Measurements from ENCODE around the gene PLA2G12A. TPM values are rescaled to one million over a fixed set of nuclear protein-coding genes. Genes with fewer than 3 reads are reported as not detected.

The PLA2G12A gene
- total and polyA plus RNA-seq, 2 donors (not counting 1 experiment from before 2014, with no cell fraction given): 15.9 to 18.0 TPM

- Histone ChIP-seq H3K4me2 (ENCODE audit: extremely low read depth, insufficient read depth, low read length) (no peak overlapping the region), H3K79me2 (ENCODE audit: control insufficient read depth, insufficient read depth, low read length) (no peaks in the 10 kb centered on the region), H3K4me1 (ENCODE audit: control insufficient read depth, extremely low read depth, insufficient read depth, low read length) (no peaks in the 10 kb centered on the region), H3K27ac (ENCODE audit: insufficient read depth, low read length) (no peak overlapping the region), H2AFZ (ENCODE audit: low read length) (no peak overlapping the region), H3K36me3 (ENCODE audit: control insufficient read depth, insufficient read depth, low read length) (no peaks in the 10 kb centered on the region), H3K27me3 (ENCODE audit: control insufficient read depth, insufficient read depth, low read length) (no peaks in the 10 kb centered on the region), H4K20me1 (ENCODE audit: control insufficient read depth, extremely low read depth, insufficient read depth, low read length) (no peaks in the 10 kb centered on the region), H3K9me3 (ENCODE audit: control insufficient read depth, insufficient read depth, low read depth, low read length) (no peaks in the 10 kb centered on the region), H3K4me3 (replicated peaks in 1 of 4; ENCODE audit: control extremely low read depth in 1 of 4, insufficient read depth in 1 of 4, low read depth in 3 of 4, low read length in 4 of 4) (no peak overlapping the region), H3K9ac (ENCODE audit: insufficient read depth, low read length) (no peak overlapping the region)
- no peak for TF ChIP-seq CTCF (conservative IDR thresholded peaks at IDR 0.05 in 1 of 2, IDR thresholded peaks at IDR 0.05 in 1 of 2; ENCODE audit: low read depth in 1 of 2, low read length in 2 of 2)
- TF ChIP-seq EZH2 (IDR thresholded peaks at IDR 0.05; ENCODE audit: low read length, missing control alignments): no peak
- DNase-seq (ENCODE audit: low read depth in 2 of 2): no peak
Measured at GRCh38 chr4:109718759-109719158, 11.1 kb downstream of the PLA2G12A start.

- Histone ChIP-seq H3K27me3 (ENCODE audit: control insufficient read depth, insufficient read depth, low read length) (no peaks in the 10 kb centered on the region), H3K4me3 (replicated peaks in 1 of 4; ENCODE audit: control extremely low read depth in 1 of 4, insufficient read depth in 1 of 4, low read depth in 3 of 4, low read length in 4 of 4) (no peak overlapping the region), H3K9me3 (ENCODE audit: control insufficient read depth, insufficient read depth, low read depth, low read length) (no peaks in the 10 kb centered on the region), H3K4me1 (ENCODE audit: control insufficient read depth, extremely low read depth, insufficient read depth, low read length) (no peaks in the 10 kb centered on the region), H2AFZ (ENCODE audit: low read length) (no peak overlapping the region), H3K79me2 (ENCODE audit: control insufficient read depth, insufficient read depth, low read length) (no peaks in the 10 kb centered on the region), H3K4me2 (ENCODE audit: extremely low read depth, insufficient read depth, low read length) (no peak overlapping the region), H3K36me3 (ENCODE audit: control insufficient read depth, insufficient read depth, low read length) (peaks cover 2% of the 10 kb centered on the region), H3K9ac (ENCODE audit: insufficient read depth, low read length) (no peak overlapping the region), H4K20me1 (ENCODE audit: control insufficient read depth, extremely low read depth, insufficient read depth, low read length) (no peaks in the 10 kb centered on the region), H3K27ac (ENCODE audit: insufficient read depth, low read length) (no peak overlapping the region)
- no peak for DNase-seq (ENCODE audit: low read depth in 2 of 2)
- TF ChIP-seq EZH2 (IDR thresholded peaks at IDR 0.05; ENCODE audit: low read length, missing control alignments) (no peak), CTCF (conservative IDR thresholded peaks at IDR 0.05 in 1 of 2, IDR thresholded peaks at IDR 0.05 in 1 of 2; ENCODE audit: low read depth in 1 of 2, low read length in 2 of 2) (no peak)
Measured at GRCh38 chr4:109713500-109713899, 16.4 kb downstream of the PLA2G12A start.

- H3K79me2 ChIP-seq (ENCODE audit: control insufficient read depth, insufficient read depth, low read length): no peaks in the 10 kb centered on the region
- no peaks in the 10 kb centered on the region for H3K4me1 ChIP-seq (ENCODE audit: control insufficient read depth, extremely low read depth, insufficient read depth, low read length)
- no peaks in the 10 kb centered on the region for H3K9me3 ChIP-seq (ENCODE audit: control insufficient read depth, insufficient read depth, low read depth, low read length)
- H3K36me3 ChIP-seq (ENCODE audit: control insufficient read depth, insufficient read depth, low read length): peaks cover 2% of the 10 kb centered on the region
- no peak overlapping the region for H3K9ac ChIP-seq (ENCODE audit: insufficient read depth, low read length)
- H3K4me2 ChIP-seq (ENCODE audit: extremely low read depth, insufficient read depth, low read length): no peak overlapping the region
- H3K27ac ChIP-seq (ENCODE audit: insufficient read depth, low read length): no peak overlapping the region
- TF ChIP-seq CTCF (conservative IDR thresholded peaks at IDR 0.05 in 1 of 2, IDR thresholded peaks at IDR 0.05 in 1 of 2; ENCODE audit: low read depth in 1 of 2, low read length in 2 of 2) (no peak), EZH2 (IDR thresholded peaks at IDR 0.05; ENCODE audit: low read length, missing control alignments) (no peak)
- H2AFZ ChIP-seq (ENCODE audit: low read length): no peak overlapping the region
- DNase-seq (ENCODE audit: low read depth in 2 of 2): no peak
- no peaks in the 10 kb centered on the region for H3K27me3 ChIP-seq (ENCODE audit: control insufficient read depth, insufficient read depth, low read length)
- H3K4me3 ChIP-seq (replicated peaks in 1 of 4; ENCODE audit: control extremely low read depth in 1 of 4, insufficient read depth in 1 of 4, low read depth in 3 of 4, low read length in 4 of 4): no peak overlapping the region
- no peaks in the 10 kb centered on the region for H4K20me1 ChIP-seq (ENCODE audit: control insufficient read depth, extremely low read depth, insufficient read depth, low read length)
Measured at GRCh38 chr4:109708990-109709389, 20.9 kb downstream of the PLA2G12A start.

Data from fibroblast of lung (primary cell).